Bladder microvascular endothelial cell (primary cell): ENCODE results near the gene EVI5L. TPM values are rescaled to one million over a fixed set of nuclear protein-coding genes. Genes with fewer than 3 reads are reported as not detected.

Experiments used
- total RNA-seq: library from RNA; depleted of rRNA; stranded (reverse); fragments of >200 nt; gene quantifications from 2 replicates; pipeline ENCODE4 v1.2.3, GENCODE V29; 2014

The EVI5L gene
- 11.0 and 16.7 TPM in 2 replicates for total RNA-seq

GRCh38 chr19:7829561-7830271 is at the start of gene EVI5L:
EVI5L (plus strand) TSS chr19:7830218; CDS start chr19:7846543, 16,325 bp downstream.

GRCh38 chr19:7874076-7874896 is 44.3 kb downstream of the EVI5L start, which contains the start of gene PRR36:
PRR36 (minus strand) TSS chr19:7874390; CDS start chr19:7873689, 701 bp downstream.

DNA sequence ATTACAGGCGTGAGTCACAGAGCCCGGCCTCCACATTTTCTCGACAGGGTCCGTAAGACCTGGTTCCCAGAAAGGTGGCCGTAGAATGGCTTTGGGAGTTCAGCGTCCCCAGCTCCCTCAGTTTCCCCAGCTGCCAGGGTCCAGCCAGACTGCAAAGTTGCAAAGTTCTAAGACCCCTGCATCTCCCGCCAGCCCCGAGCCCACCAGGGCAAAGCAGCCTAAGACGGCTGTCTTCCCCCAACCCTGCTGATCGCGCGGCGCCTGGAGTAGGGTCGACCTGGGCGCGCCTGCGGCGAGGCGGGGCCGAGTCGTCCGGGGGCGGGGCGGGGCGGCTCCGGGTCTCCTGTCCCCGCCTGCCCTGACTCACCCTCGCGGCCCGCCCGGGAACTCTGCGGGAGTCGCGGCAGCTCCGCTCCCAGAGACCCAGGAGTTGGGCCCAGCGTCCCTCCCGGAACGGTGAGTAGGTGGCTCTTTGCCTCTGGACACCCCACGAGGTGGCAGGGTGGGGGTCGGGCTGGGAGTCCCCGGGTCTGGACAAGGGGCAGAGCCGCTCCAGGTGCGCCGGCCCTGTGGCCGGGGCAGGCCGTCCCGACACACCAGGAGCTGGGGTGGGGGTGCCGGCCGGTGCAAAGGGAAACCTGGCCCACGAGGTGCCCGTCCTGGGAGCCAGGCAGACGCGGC is 58.3 kb downstream of the EVI5L start, which contains the start of gene LRRC8E:
Gene LRRC8E, plus strand, starts transcription at position 366 of the 681 bp plus-strand sequence. CDS start 7,094 bp downstream, outside the sequence.

DNA sequence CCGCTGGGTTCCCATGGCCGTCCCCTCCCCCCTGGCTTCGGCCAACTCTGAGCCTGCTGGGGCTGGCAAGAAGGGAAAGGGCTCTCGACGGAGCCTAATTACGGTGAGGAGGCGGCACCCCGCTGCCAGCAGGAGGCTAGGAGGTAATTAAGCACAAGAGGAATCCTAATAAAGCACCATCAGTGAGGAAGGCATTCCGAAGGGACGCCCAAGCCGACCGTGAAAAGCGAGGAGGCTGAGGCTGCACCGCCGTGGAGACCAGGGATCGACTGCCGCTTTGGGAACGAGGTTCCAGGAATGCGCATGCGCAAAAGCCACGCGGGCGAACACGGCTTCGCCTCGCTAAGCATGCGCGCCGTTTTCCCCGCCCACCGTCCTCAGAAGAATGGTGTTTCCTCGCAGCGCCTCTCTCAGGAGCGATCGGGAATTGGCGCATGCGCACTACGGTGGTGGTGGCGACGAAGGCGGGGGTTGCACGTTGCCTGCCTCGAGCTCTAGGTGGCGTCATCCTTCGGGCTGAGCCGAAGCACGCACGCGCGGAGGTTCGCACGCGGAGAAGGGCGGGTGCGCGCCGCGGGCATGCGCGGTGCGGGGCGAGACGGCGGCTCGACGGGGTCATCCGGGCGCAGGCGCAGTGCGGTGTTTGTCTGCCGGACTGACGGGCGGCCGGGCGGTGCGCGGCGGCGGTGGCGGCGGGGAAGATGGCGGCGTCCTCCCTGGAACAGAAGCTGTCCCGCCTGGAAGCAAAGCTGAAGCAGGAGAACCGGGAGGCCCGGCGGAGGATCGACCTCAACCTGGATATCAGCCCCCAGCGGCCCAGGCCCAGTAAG is 73.4 kb downstream of the EVI5L start, which contains the start of gene MAP2K7:
Gene MAP2K7, plus strand, starts transcription at position 634 of the 830 bp plus-strand sequence. Its CDS starts 68 bp downstream, at position 702.

Other genes starting within 250 kb of the EVI5L start
- 0.19 TPM in 1 of 2 replicates, not detected in the other for gene CAMSAP3, start 234.4 kb upstream of the EVI5L start, total RNA-seq
- gene XAB2, start 200.7 kb upstream of the EVI5L start, total RNA-seq = 19.9 and 44.2 TPM in 2 replicates
- gene PET100, start 200.4 kb upstream of the EVI5L start, total RNA-seq = 25.8 and 45.2 TPM in 2 replicates
- not detected in 2 replicates for gene PCP2, start 196.5 kb upstream of the EVI5L start, total RNA-seq
- gene STXBP2, start 193.1 kb upstream of the EVI5L start, total RNA-seq = 27.7 and 49.4 TPM in 2 replicates
- gene RETN, start 161.2 kb upstream of the EVI5L start, total RNA-seq = not detected in 2 replicates
- not detected in 2 replicates for gene MCEMP1, start 153.1 kb upstream of the EVI5L start, total RNA-seq
- 52.0 and 117 TPM in 2 replicates for gene TRAPPC5, start 149.4 kb upstream of the EVI5L start, total RNA-seq
- not detected in 2 replicates for gene FCER2, start 128.1 kb upstream of the EVI5L start, total RNA-seq
- gene CLEC4G, start 98.1 kb upstream of the EVI5L start, total RNA-seq = not detected in 2 replicates
- gene CD209, start 82.7 kb upstream of the EVI5L start, total RNA-seq = not detected in 2 replicates
- gene CLEC4M, start 67.0 kb upstream of the EVI5L start, total RNA-seq = 0.44 TPM in 1 of 2 replicates, not detected in the other
- gene PRR36, start 44.2 kb downstream of the EVI5L start, total RNA-seq = 0.13 TPM in 1 of 2 replicates, not detected in the other
- gene LRRC8E, start 58.3 kb downstream of the EVI5L start, total RNA-seq = 0.32 and 1.1 TPM in 2 replicates
- 8.1 and 12.8 TPM in 2 replicates for gene MAP2K7, start 73.7 kb downstream of the EVI5L start, total RNA-seq
- 0.38 TPM in 1 of 2 replicates, not detected in the other for gene TGFBR3L, start 84.6 kb downstream of the EVI5L start, total RNA-seq
- 8.4 and 13.0 TPM in 2 replicates for gene SNAPC2, start 90.1 kb downstream of the EVI5L start, total RNA-seq
- 2.3 and 4.4 TPM in 2 replicates for gene CTXN1, start 95.9 kb downstream of the EVI5L start, total RNA-seq
- 36.1 and 48.9 TPM in 2 replicates for gene TIMM44, start 113.4 kb downstream of the EVI5L start, total RNA-seq
- 15.5 and 81.9 TPM in 2 replicates for gene ELAVL1, start 175.4 kb downstream of the EVI5L start, total RNA-seq
- gene CCL25, start 222.5 kb downstream of the EVI5L start, total RNA-seq = not detected in 2 replicates